Activated T-helper 1 cell treated with anti-CD3 and anti-CD28 coated beads, Interleukin-12 subunit alpha, Interleukin-12 subunit beta, Interleukin-2, Interleukin-4 antibody, amounts not matched to agents 30 ng/mL and 10 ng/mL and 1 ng/mL, durations not matched to agents 14 hours and 24 hours and 36 hours (primary cell): Measurements from ENCODE around the gene HMG20B. TPM values are rescaled to one million over a fixed set of nuclear protein-coding genes. Genes with fewer than 3 reads are reported as not detected.

ENCODE experiments used
- DNase-seq: peaks from one replicate; pipeline ENCODE4 v3.0.0; 2021; ENCODE audit warnings: low spot score
- H3K27ac Mint-ChIP-seq: one replicate; pipeline ENCODE4 v1.8.0; 2021; ENCODE audit warnings: mild to moderate bottlenecking, mixed read lengths
- H3K27me3 Mint-ChIP-seq: one replicate; pipeline ENCODE4 v1.8.0; 2022; ENCODE audit warnings: mild to moderate bottlenecking, moderate library complexity, mixed read lengths; ENCODE audit not compliant: insufficient read depth
- H3K36me3 Mint-ChIP-seq: one replicate; pipeline ENCODE4 v1.8.0; 2021; ENCODE audit warnings: low read depth, mixed read lengths
- H3K4me1 Mint-ChIP-seq: one replicate; pipeline ENCODE4 v1.8.0; 2021; ENCODE audit warnings: low read depth, mixed read lengths
- H3K4me3 Mint-ChIP-seq: one replicate; pipeline ENCODE4 v1.8.0; 2021; ENCODE audit warnings: mild to moderate bottlenecking, moderate library complexity, mixed read lengths
- H3K9me3 Mint-ChIP-seq: one replicate; pipeline ENCODE4 v1.8.0; 2021; ENCODE audit warnings: mixed read lengths
- intact Hi-C: fragments of 100-400 bp; cut with micrococcal nuclease; formaldehyde crosslinking; loops from one replicate; pipeline ENCODE4 v1.15.1; 2024
- total RNA-seq: library from RNA; stranded (reverse); gene quantifications from 2 replicates; pipeline ENCODE4 v1.2.3, GENCODE V29; 2022

HMG20B gene
- total RNA-seq, 1 donor from 2014 or later: 56.4 TPM

DNA sequence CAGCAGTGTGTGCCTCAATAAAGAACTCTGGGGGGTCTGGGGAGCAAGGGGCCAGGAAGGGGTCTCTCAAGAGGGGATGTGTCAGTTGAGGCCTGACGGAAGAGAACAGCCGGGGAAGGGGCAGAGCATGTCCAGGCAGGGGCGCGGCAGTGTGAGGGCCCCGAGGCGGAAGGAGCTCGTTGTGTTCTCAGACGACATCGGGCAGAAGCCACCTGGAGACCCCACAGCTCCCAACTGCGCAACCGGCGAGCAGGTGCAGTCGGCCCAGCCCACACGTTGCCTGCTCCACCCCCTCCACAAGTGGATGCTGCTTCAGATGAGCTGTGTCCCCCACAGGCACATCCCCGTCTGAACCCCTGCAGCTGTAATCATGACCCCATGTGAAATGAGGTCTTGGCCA is 48.9 kb downstream of the HMG20B start:
- H3K27me3 Mint-ChIP-seq: no peaks in the 10 kb centered on the region
- H3K36me3 Mint-ChIP-seq: peaks cover 3% of the 10 kb centered on the region
- H3K4me3 Mint-ChIP-seq: no peak overlapping the region
- intact Hi-C loops: loop anchor here (10.0 kb wide), 1 partner anchor 1197 kb away; the partner anchor contains the start of gene TIMM13
- no peaks in the 10 kb centered on the region for H3K9me3 Mint-ChIP-seq
- peaks cover 12% of the 10 kb centered on the region for H3K4me1 Mint-ChIP-seq
- no peak for DNase-seq
- H3K27ac Mint-ChIP-seq: no peak overlapping the region

DNA sequence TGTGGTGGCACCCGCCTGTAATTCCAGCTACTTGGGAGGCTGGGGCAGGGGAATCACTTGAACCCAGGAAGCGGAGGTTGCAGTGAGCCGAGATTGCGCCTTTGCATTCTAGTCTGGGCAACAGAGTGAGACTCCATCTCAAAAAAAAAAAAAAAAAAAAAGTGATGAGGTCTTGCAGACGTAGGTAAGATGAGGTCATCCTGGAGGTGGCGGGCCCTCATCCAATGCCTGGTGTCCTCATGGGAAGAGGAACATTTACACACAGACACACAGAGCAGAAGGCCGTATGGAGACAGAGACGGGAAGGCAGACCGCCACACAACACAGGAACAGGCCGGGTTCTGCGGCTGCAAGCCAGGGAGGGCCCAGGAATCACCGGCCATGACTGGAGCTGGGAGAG is 49.5 kb downstream of the HMG20B start:
- Mint-ChIP-seq H3K4me1 (peaks cover 17% of the 10 kb centered on the region), H3K36me3 (peaks cover 3% of the 10 kb centered on the region), H3K27ac (no peak overlapping the region), H3K4me3 (no peak overlapping the region), H3K27me3 (no peaks in the 10 kb centered on the region), H3K9me3 (no peaks in the 10 kb centered on the region)
- DNase-seq: no peak
- intact Hi-C loops: loop anchor here (10.0 kb wide), 1 partner anchor 1197 kb away; the partner anchor contains the start of gene TIMM13

DNA sequence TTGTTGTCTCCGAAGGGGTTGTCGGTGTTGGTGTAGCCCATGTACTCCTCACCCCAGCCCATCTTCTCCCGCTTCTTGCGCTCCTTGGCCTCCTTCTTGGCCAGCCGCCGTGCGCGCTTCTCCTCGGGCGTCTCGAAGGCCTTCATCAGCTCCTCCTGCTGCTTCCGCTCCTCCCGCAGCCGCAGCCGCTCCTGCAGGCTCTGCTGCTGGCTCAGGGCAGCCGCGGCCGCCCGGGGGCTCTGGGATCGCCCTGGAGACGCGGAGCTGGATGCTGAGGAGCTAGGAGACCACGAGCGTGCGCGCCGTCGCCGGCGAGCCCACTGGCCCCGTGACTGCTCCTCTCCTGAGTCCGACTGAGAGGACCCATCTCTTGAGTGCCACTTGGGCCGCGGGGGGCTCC is 51.0 kb downstream of the HMG20B start:
- Mint-ChIP-seq H3K9me3 (no peaks in the 10 kb centered on the region), H3K27ac (no peak overlapping the region), H3K4me1 (peaks cover 13% of the 10 kb centered on the region), H3K4me3 (peak overlapping the region; percentile 71), H3K36me3 (peaks cover 3% of the 10 kb centered on the region), H3K27me3 (no peaks in the 10 kb centered on the region)
- intact Hi-C loops: loop anchor here (10.0 kb wide), 1 partner anchor 1199 kb away; the partner anchor contains the start of gene TIMM13
- DNase-seq: no peak

DNA sequence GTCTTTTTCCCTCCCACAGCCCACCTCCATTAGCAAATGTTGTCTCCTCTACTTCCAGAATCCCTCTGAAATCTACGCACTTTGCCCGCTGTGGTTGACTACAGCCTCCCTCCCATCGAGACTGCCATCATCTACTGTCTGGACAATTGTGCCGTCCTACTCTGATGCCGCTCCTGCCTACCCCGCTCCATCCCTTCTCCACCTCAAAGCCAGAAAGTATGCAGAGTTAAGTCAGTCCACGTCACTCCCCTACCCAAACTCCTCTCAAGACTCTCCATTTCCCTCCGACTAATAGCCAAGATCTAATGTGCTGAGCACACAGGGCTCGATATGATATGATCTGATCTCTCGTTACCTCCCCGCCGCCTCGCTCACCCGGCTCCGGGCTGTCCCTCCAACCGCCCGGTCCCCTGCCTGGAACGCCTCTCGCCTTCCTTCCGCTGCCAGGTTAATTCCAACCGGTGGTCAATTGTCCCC is 53.3 kb downstream of the HMG20B start:
- H3K27ac Mint-ChIP-seq: peak overlapping the region; percentile 69
- H3K4me1 Mint-ChIP-seq: peaks cover 13% of the 10 kb centered on the region
- peak overlapping the region; percentile 89 for H3K4me3 Mint-ChIP-seq
- intact Hi-C loops: loop anchor here (2.0 to 10.0 kb wide), 4 partner anchors 346 to 1201 kb away; partner anchors contain the start of genes DAPK3, NCLN, TIMM13 and TNFAIP8L1
- H3K36me3 Mint-ChIP-seq: peaks cover 3% of the 10 kb centered on the region
- no peaks in the 10 kb centered on the region for H3K27me3 Mint-ChIP-seq
- H3K9me3 Mint-ChIP-seq: no peaks in the 10 kb centered on the region
- no peak for DNase-seq

DNA sequence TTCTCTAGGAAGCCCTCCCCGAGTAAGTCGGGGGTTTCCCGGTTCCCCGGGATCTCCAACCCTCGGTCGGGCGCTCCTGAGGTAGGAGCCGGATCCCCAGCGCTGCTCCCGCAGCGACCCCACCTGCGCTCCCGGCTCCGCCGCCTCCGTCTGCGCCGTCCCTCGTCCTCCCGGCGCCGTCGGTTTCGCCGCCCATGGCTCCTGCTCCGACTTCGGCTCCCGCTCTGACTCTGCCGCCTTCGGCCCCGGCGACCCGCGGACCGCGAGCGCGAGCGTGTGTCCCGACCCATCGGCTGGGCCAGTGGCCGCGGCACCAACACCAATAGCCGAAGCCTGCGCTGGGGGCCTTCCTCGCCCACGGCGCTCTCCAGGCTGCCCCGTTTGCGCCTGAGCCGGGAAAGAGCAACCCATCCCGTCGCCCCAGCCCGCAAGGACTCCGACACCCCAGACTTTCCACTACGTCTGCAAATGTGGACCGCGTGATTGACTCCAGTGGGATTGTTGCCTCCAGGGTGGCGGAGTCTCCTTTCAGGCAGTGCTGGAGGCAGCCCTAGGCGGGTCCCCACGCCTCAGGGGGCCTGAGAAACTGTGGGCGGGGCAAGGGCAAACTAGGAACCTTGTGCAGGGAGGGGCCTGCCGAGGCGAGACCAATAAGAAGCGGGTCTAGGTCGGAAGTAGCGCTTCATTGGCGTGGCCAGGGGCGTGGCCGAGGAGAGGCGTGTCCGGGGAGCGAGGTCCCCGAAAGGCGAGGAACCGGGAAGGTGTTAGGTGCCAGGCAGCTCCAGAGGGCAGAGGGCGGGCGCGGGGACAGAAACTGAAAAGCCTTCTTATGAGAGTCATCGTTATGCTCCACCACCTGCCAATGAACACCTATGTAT is 54.0 kb downstream of the HMG20B start, which contains the start of gene CACTIN:
TSS of gene CACTIN (minus strand) at position 318 of the 878 bp plus-strand sequence. CDS start at position 290, 28 bp downstream.
- Mint-ChIP-seq H3K4me1 (peaks cover 13% of the 10 kb centered on the region), H3K27me3 (no peaks in the 10 kb centered on the region), H3K36me3 (peaks cover 1% of the 10 kb centered on the region), H3K27ac (peak within 1 kb of the TSS; percentile 97), H3K4me3 (peak within 1 kb of the TSS; percentile 89), H3K9me3 (no peaks in the 10 kb centered on the region)
- intact Hi-C loops: loop anchor here (1.0 to 10.0 kb wide), 9 partner anchors 54 to 1202 kb away; partner anchors contain the start of genes DAPK3, FZR1, HMG20B and MFSD12
- peak; percentile 98 for DNase-seq

DNA sequence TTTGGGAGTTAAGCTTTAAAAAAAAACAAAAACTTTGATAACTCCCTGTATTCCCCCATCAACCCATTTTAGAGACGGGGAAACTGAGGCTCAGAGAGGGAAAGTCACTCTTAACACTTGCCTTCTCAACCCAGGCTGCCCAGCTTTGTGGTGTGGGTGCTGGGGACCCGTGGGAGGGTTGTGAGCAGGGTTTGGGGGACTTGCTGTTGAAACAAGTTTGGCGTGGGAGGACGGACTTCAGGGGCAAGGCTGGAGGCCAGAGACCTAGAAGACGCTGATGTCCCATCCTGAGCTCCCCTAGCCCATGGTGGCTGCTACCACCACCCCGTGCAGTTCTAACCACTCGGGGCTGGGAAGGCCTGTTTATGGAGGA is 54.6 kb downstream of the HMG20B start:
- H3K4me1 Mint-ChIP-seq: peaks cover 13% of the 10 kb centered on the region
- no peak for DNase-seq
- intact Hi-C loops: loop anchor here (1.0 to 10.0 kb wide), 9 partner anchors 55 to 1203 kb away; partner anchors contain the start of genes DAPK3, FZR1, HMG20B and MFSD12
- no peak overlapping the region for H3K27ac Mint-ChIP-seq
- no peaks in the 10 kb centered on the region for H3K27me3 Mint-ChIP-seq
- peak overlapping the region; percentile 89 for H3K4me3 Mint-ChIP-seq
- no peaks in the 10 kb centered on the region for H3K36me3 Mint-ChIP-seq
- no peaks in the 10 kb centered on the region for H3K9me3 Mint-ChIP-seq

Other genes with a start within 250 kb of the HMG20B start
- gene NFIC, start 206.4 kb upstream of the HMG20B start, total RNA-seq: 16.8 and 18.7 TPM in 2 replicates
- not detected in 2 replicates for gene SMIM24, start 92.4 kb upstream of the HMG20B start, total RNA-seq
- gene SMIM44, start 89.5 kb upstream of the HMG20B start, total RNA-seq: not detected in 2 replicates
- gene DOHH, start 72.3 kb upstream of the HMG20B start, total RNA-seq: 20.6 and 21.6 TPM in 2 replicates
- gene FZR1, start 66.6 kb upstream of the HMG20B start, total RNA-seq: 41.1 and 45.3 TPM in 2 replicates
- gene TEKTIP1, start 33.8 kb upstream of the HMG20B start, total RNA-seq: 1.4 and 1.7 TPM in 2 replicates
- 126 and 136 TPM in 2 replicates for gene MFSD12, start 15.4 kb upstream of the HMG20B start, total RNA-seq
- gene GIPC3, start 12.5 kb downstream of the HMG20B start, total RNA-seq: 0.31 and 0.39 TPM in 2 replicates
- gene TBXA2R, start 33.9 kb downstream of the HMG20B start, total RNA-seq: 0.47 and 1.0 TPM in 2 replicates
- 37.2 and 40.8 TPM in 2 replicates for gene CACTIN, start 53.8 kb downstream of the HMG20B start, total RNA-seq
- 24.5 and 28.0 TPM in 2 replicates for gene PIP5K1C, start 127.5 kb downstream of the HMG20B start, total RNA-seq
- gene TJP3, start 135.4 kb downstream of the HMG20B start, total RNA-seq: 0.08 TPM in 1 of 2 replicates, not detected in the other
- gene APBA3, start 188.7 kb downstream of the HMG20B start, total RNA-seq: 45.4 and 48.9 TPM in 2 replicates
- gene MRPL54, start 189.7 kb downstream of the HMG20B start, total RNA-seq: 88.2 and 94.7 TPM in 2 replicates
- gene RAX2, start 199.3 kb downstream of the HMG20B start, total RNA-seq: not detected in 2 replicates
- gene MATK, start 213.4 kb downstream of the HMG20B start, total RNA-seq: 21.5 and 24.3 TPM in 2 replicates